Activated CD8-positive, alpha-beta memory T cell treated with anti-CD3 and anti-CD28 coated beads, Interleukin-2, amount 50 U/mL, for 1 hour (primary cell): Measurements from ENCODE around the gene CCDC33.

Experiments
- DNase-seq: peaks from one replicate; pipeline ENCODE4 v3.0.0-alpha.2; 2020; ENCODE audit errors: extremely low read depth

Gene CCDC33

GRCh38 chr15:74258456-74259291 is 22.5 kb downstream of the CCDC33 start:
- DNase-seq = no peak

GRCh38 chr15:74259292-74259648 is 23.1 kb downstream of the CCDC33 start:
- DNase-seq = no peak

GRCh38 chr15:74259821-74260607 is 23.9 kb downstream of the CCDC33 start:
- no peak for DNase-seq

DNA sequence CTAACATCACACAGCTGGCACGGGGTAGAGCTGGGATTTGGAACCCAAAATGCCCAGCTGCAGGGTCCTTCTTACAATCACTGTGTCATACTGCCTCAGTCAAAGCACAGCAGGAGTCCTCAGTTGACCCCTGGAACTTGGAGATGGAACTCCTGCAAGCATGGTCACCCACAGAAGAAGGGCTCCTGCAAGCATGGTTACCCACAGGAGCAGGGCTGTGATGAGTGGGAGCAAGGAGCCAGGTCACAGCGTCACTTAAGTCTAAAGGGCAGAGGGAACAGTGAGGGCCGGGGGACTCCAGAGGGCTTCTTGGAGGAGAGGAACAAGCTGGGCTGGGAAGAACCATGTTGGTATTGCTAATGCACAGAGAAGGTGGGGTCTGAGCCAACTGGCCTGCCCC is 24.9 kb downstream of the CCDC33 start:
- DNase-seq = no peak

DNA sequence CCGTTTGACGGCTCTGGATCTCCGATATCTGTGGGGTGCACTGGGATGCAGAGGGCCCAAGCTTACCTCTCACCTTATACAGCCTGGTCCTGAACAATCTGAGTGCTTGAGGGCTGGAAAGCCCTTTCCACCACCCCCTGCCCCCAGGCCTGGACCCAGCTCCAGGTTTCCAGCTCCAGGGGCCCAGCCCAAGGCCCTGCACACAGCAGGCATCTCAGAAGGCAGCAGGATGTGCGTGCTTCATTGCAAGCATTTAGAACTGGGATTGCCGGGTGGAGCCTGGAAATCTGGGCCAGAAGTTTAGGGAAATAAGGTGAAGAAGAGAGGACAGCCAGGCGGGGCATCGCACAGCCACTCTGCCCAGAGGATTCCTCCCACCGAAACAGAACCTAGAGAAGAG is 25.6 kb downstream of the CCDC33 start:
- DNase-seq = no peak

GRCh38 chr15:74262151-74262550 is 26.0 kb downstream of the CCDC33 start:
- no peak for DNase-seq

GRCh38 chr15:74262625-74263024 is 26.5 kb downstream of the CCDC33 start:
- DNase-seq = no peak

DNA sequence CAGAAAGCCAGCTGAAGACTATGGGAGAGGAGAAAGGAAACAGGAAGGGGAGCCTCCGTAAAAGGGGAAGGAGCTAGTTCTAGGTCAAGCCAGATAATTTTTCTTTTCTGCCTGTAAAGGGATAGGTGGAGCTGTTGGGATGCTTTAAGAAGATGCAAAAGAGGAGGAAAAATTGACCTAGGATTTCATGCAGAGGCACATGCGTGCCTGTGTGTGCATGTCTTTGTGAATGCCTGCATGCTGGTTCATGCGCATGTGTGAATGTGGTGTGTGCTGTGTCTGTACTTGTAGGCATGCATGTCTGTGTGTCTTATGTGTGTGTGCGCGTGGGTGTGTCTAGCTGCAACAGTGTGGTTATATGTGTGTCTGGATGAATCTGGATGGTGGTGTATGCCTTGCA is 27.3 kb downstream of the CCDC33 start:
- no peak for DNase-seq

GRCh38 chr15:74264081-74264501 is 28.0 kb downstream of the CCDC33 start:
- DNase-seq = no peak

GRCh38 chr15:74265046-74265639 is 29.0 kb downstream of the CCDC33 start:
- no peak for DNase-seq

DNA sequence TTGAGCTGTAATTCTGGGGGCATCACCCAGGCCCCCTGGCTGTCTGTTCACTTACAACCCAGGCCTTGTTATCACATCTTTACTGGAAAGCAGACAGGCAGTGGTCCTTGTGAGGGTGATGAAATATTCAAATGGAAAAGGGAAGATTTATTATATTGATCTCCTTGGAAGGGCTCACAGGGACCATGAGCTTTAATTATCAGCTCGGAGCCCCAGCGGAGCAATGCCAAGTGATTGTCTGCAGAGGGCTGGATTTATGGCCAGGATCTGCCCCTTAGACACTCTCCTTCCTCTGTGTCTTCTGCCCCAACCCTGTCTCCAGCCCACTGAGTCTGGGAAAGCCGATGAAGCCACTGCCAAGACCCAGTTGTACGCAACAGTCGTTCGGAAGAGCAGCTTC is 31.9 kb downstream of the CCDC33 start:
- no peak for DNase-seq

DNA sequence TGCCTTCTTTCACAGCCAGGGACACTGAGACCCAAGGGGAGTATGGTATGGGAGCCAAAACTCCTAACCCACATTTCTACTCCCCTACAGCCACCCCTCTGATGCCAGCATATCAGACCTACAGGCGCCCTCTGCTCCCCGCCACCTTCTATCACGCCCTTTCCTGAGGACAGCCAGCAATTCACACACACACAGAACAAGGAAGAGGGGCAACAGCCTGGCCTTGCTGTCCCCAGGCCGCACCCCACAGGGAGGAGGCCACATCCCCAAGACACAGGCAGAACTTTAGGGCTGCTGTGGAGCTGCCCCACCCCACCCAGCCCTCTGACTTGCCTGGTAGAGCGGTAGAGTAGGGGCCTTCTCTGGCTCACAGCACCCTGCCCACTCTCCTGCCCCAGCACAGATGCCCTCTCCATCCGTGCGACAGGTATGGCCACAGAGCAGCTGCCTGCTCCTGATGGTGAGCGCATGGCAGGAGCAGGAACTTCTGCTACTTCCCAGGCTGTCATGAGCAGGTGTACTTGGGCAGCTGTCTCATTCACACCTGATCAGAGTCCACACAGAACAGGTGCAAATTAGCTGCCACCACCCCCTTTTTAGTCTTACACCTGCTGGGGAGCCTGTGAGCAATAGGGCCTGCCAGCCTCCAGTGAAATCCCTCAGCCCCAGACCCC is 33.4 kb downstream of the CCDC33 start:
- DNase-seq = no peak

DNA sequence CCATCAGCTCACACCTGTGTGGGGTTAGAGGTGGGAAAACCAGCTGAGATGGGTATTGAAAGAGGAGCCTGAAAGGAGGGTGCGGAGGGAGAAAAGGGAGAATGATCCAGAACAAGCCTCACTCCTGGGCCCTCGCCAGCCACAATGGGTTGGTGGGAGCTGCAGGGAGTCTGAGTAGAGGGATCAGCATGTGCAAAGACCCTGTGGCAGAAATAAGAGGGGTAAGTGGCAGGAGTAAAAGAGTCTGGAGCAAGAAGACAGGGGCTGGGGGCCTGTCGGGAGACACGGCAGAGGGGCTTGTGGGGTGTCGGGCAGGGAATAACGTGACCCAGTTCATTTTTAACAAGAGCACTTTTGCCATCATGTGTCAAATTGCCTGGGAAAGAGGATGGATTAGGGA is 34.0 kb downstream of the CCDC33 start:
- no peak for DNase-seq

- DNase-seq = no peak
These were observed 34.9 kb downstream of the CCDC33 start for GRCh38 chr15:74270854-74271520.

- no peak for DNase-seq
These were observed 36.7 kb downstream of the CCDC33 start for GRCh38 chr15:74272812-74273211.

GRCh38 chr15:74274470-74275038 is 38.4 kb downstream of the CCDC33 start:
- no peak for DNase-seq

DNA sequence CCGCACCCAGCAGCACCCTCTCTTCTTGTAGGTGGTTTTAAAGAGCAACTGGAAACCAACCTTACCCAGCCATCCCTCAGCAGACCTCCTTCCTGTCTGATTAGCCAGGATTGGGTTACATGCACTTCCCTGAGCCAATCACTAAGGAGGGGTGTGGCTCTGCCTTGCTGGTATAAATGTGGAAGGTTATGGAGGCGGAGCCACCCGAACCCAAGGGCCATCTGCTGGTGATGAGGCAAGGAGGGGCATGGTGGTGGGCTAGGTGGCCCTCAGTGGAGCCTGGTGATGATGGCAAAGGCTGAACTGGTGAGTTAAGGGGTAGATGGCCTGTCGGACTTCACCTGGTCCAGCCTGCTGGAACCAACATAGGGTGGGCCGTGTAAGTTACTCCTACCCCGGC is 39.8 kb downstream of the CCDC33 start:
- DNase-seq = no peak

DNA sequence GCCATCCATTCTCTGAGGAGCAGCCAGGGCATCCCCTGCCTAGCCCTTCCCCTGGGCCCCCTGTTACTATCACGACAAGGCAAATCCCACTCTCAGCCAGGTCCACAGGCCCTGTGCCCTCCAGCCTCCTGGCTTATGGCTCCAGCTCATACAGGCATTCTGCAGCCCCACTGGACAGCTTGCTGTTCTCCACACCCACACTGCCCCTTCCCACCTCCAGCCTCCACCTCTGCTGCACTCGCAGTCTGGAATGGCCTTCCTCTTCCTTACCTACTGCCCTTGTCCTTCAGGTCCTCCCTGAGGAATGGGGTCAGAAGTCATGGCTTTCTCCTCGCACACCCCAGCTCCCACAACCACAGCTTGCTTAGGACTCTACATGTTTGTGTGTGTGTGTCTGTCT is 40.4 kb downstream of the CCDC33 start:
- no peak for DNase-seq

GRCh38 chr15:74277242-74277810 is 41.2 kb downstream of the CCDC33 start:
- DNase-seq = no peak

DNA sequence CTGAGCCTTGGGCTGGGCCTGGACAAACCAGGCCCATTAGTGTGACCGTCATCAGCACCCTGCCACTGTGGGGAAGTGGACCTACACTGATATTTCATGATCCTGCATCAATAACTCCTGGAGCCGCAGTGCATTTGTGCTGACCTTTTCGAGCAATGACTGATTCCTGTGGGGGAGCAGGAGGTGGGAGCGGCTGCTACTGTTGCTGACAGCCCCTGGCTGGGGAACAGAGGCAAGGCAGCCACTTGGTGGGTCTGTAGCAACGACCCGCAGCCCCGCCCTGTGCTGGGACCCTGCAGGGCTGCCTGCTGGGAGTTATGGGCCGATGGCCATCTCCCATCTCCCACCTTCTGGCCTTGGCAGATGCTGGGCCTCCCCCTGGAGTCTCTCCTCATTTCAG is 42.1 kb downstream of the CCDC33 start:
- DNase-seq = no peak
